HepG2 (cell line): ENCODE results near the gene STRADA. TPM values are rescaled to one million over a fixed set of nuclear protein-coding genes. Genes with fewer than 3 reads are reported as not detected.
A peak's percentile ranks its signal among the peaks of the same experiment; 100 is the strongest.

Experiments
- ATAC-seq: fragments of 200-7000 bp; cut with Tn5 transposase; 3 replicates; pipeline ENCODE4 v1.9.1; 2020; ENCODE audit warnings: mild to moderate bottlenecking, moderate library complexity
- BruUV-seq: library from RNA; stranded (reverse); fragments of 400-500 nt; replicated peaks from 2 replicates; lab custom pipeline; 2021; lab: Mats Ljungman, UMichigan
- CTCF ChIA-PET: fragments of 300-600 bp; formaldehyde crosslinking; extraction: SDS; loops from one replicate; lab custom pipeline; 2021; ENCODE audit warnings: low total read pairs, inconsistent platforms, low intra/inter-chr PET ratio; lab: Yijun Ruan, JAX
- POLR2A ChIA-PET: fragments of 350-600 bp; sonication (Branson Sonifier 250); formaldehyde crosslinking; loops from one replicate; lab custom pipeline; 2020; ENCODE audit warnings: antibody characterized with exemption, inconsistent platforms; lab: Yijun Ruan, JAX
- DNase-seq: peaks from one replicate; pipeline ENCODE4 v3.0.0-alpha.2; 2015; ENCODE audit warnings: low spot score
- FAIRE-seq: peaks from 3 replicates; lab custom pipeline; 2011; peaks lifted over from hg19 to GRCh38; lab: Jason Lieb, UNC
- H2AFZ ChIP-seq: one replicate; pipeline ENCODE4 v1.6.1; 2011; ENCODE audit warnings: low read length, inconsistent platforms
- H3K27ac ChIP-seq: fragments of 300-600 bp; 3 replicates; pipeline ENCODE4 v1.8.0; 2011; ENCODE audit warnings: mixed run types, mild to moderate bottlenecking, mixed read lengths, low read length, inconsistent platforms; ENCODE audit not compliant: insufficient read depth; ENCODE audit errors: extremely low read length
- H3K27me3 ChIP-seq, 2 experiments: fragments of 200-600 bp in 1 of 2; 2 replicates in 1 of 2; 3 replicates in 1 of 2; pipeline versions ENCODE4 v1.6.0 to v1.8.0; 2011; ENCODE audit warnings: low read length in 2 of 2, mild to moderate bottlenecking in 2 of 2, moderate library complexity in 2 of 2, inconsistent platforms in 1 of 2; ENCODE audit not compliant: insufficient read depth in 2 of 2, control insufficient read depth in 1 of 2
- H3K36me3 ChIP-seq, 2 experiments: fragments of 200-600 bp in 1 of 2; replicated peaks in 1 of 2; 2 replicates in 1 of 2; 3 replicates in 1 of 2; pipeline versions ENCODE4 v1.5.1 to v1.8.0; 2011; ENCODE audit warnings: low read length in 2 of 2, inconsistent platforms in 1 of 2; ENCODE audit not compliant: insufficient read depth in 2 of 2, control insufficient read depth in 1 of 2
- H3K4me1 ChIP-seq: 2 replicates; pipeline ENCODE4 v1.5.1; 2012; ENCODE audit warnings: low read length, inconsistent platforms; ENCODE audit not compliant: insufficient read depth
- H3K4me2 ChIP-seq: 2 replicates; pipeline ENCODE4 v1.6.0; 2011; ENCODE audit warnings: low read depth, low read length, inconsistent platforms
- H3K4me3 ChIP-seq, 3 experiments: fragments of 200-600 bp in 1 of 3; sonication (generic), shearing (Covaris generic) in 1 of 3; replicated peaks in 1 of 3; 2 replicates each; pipeline ENCODE4 v1.5.1; 2011 to 2016; ENCODE audit warnings: low read length in 3 of 3, inconsistent platforms in 2 of 3, low read depth in 2 of 3, mild to moderate bottlenecking in 2 of 3, control low read depth in 1 of 3, mixed read lengths in 1 of 3; ENCODE audit not compliant: insufficient read depth in 1 of 3
- H3K79me2 ChIP-seq: one replicate; pipeline ENCODE4 v1.6.1; 2011; ENCODE audit warnings: low read length, inconsistent platforms; ENCODE audit not compliant: insufficient read depth
- H3K9ac ChIP-seq: 2 replicates; pipeline ENCODE4 v1.6.0; 2011; ENCODE audit warnings: mild to moderate bottlenecking, low read depth, low read length, inconsistent platforms; ENCODE audit not compliant: insufficient read depth
- H3K9me3 ChIP-seq: 2 replicates; pipeline ENCODE4 v1.5.1; 2012; ENCODE audit warnings: mild to moderate bottlenecking, low read length
- H4K20me1 ChIP-seq: 2 replicates; pipeline ENCODE4 v1.6.0; 2011; ENCODE audit warnings: inconsistent platforms, mild to moderate bottlenecking, low read length, moderate library complexity; ENCODE audit not compliant: insufficient read depth
- BCL6 ChIP-seq: IDR thresholded peaks from 2 replicates; pipeline ENCODE4 v1.6.1; 2016; ENCODE audit warnings: missing genetic modification reagents, missing compliant biosample characterization
- BORCS8-MEF2B ChIP-seq: sonication (generic); formaldehyde crosslinking; IDR thresholded peaks from 2 replicates; pipeline ENCODE4 v1.8.0; 2022; ENCODE audit warnings: mild to moderate bottlenecking, missing genetic modification reagents
- BRCA1 ChIP-seq: sonication (generic); formaldehyde crosslinking; IDR thresholded peaks from 2 replicates; pipeline ENCODE4 v1.4.0; 2020; ENCODE audit warnings: missing genetic modification reagents
- CENPT ChIP-seq: sonication (generic); formaldehyde crosslinking; IDR thresholded peaks from 2 replicates; pipeline ENCODE4 v1.8.0; 2022; ENCODE audit warnings: low read depth, mild to moderate bottlenecking, moderate library complexity, missing genetic modification reagents
- HIC2 ChIP-seq: sonication (generic); formaldehyde crosslinking; IDR thresholded peaks from 2 replicates; pipeline ENCODE4 v1.9.0; 2022; ENCODE audit warnings: low read depth, missing genetic modification reagents
- HNRNPL ChIP-seq: fragments of 200-400 bp; formaldehyde crosslinking; IDR thresholded peaks from 2 replicates; pipeline ENCODE4 v1.6.1; 2017; ENCODE audit warnings: mild to moderate bottlenecking, low read depth, low read length
- IRF1 ChIP-seq: sonication (generic); formaldehyde crosslinking; IDR thresholded peaks from 2 replicates; pipeline ENCODE4 v1.4.0; 2020; ENCODE audit warnings: low read depth, mild to moderate bottlenecking, missing genetic modification reagents
- KAT2B ChIP-seq: fragments of 150-350 bp; IDR thresholded peaks from 2 replicates; pipeline ENCODE4 v1.6.1; 2014; ENCODE audit warnings: low read depth, low read length, borderline replicate concordance
- KLF13 ChIP-seq: sonication (generic); formaldehyde crosslinking; IDR thresholded peaks from 2 replicates; pipeline ENCODE4 v1.4.0; 2020; ENCODE audit warnings: mild to moderate bottlenecking, missing genetic modification reagents
- MED1 ChIP-seq: sonication (generic); formaldehyde crosslinking; IDR thresholded peaks from 2 replicates; pipeline ENCODE4 v1.4.0; 2020; ENCODE audit warnings: missing genetic modification reagents
- NR3C1 ChIP-seq: sonication (generic); formaldehyde crosslinking; IDR thresholded peaks from 2 replicates; pipeline ENCODE4 v1.4.0; 2020; ENCODE audit warnings: missing genetic modification reagents
- TBL1XR1 ChIP-seq: fragments of 150-350 bp; IDR thresholded peaks from 2 replicates; pipeline ENCODE4 v1.6.1; 2014; ENCODE audit warnings: borderline replicate concordance, low read length; ENCODE audit not compliant: partially characterized antibody
- UBTF ChIP-seq: sonication (generic); formaldehyde crosslinking; IDR thresholded peaks from 2 replicates; pipeline ENCODE4 v1.4.0; 2020; ENCODE audit warnings: mild to moderate bottlenecking, missing genetic modification reagents
- ZNF136 ChIP-seq: sonication (generic); formaldehyde crosslinking; IDR thresholded peaks from 2 replicates; pipeline ENCODE4 v1.8.1; 2022; ENCODE audit warnings: low read depth, mild to moderate bottlenecking, moderate library complexity, missing genetic modification reagents
- ZNF460 ChIP-seq: sonication (generic); formaldehyde crosslinking; IDR thresholded peaks from 2 replicates; pipeline ENCODE4 v1.5.1; 2020; ENCODE audit warnings: missing genetic modification reagents, mild to moderate bottlenecking, borderline replicate concordance
- ZNF570 ChIP-seq: sonication (generic); formaldehyde crosslinking; IDR thresholded peaks from 2 replicates; pipeline ENCODE4 v1.4.0; 2020; ENCODE audit warnings: mild to moderate bottlenecking, missing genetic modification reagents, borderline replicate concordance
- ZNF644 ChIP-seq: IDR thresholded peaks from 2 replicates; pipeline ENCODE4 v1.6.1; 2016; ENCODE audit warnings: low read depth
- ZNF850 ChIP-seq: sonication (generic); formaldehyde crosslinking; conservative IDR thresholded peaks from 2 replicates; pipeline ENCODE4 v1.9.0; 2021; ENCODE audit warnings: mild to moderate bottlenecking, missing genetic modification reagents
- ZSCAN22 ChIP-seq: sonication (generic); formaldehyde crosslinking; IDR thresholded peaks from 2 replicates; pipeline ENCODE4 v1.4.0; 2020; ENCODE audit warnings: mild to moderate bottlenecking, missing genetic modification reagents
- WGBS: methylation state at CpG from one replicate; pipeline ENCODE4 v1.1.6; 2017; ENCODE audit warnings: low lambda C conversion rate; 5-methylcytosine and 5-hydroxymethylcytosine counted together
- in situ Hi-C: cut with HindIII; loops from 2 replicates; pipeline ENCODE4 v1.10.0; 2017; ENCODE audit warnings: low pct_unique_long_range_greater_than_20kb; ENCODE audit not compliant: extremely low pct_ligation_motif_present
- intact Hi-C: fragments of 100-400 bp; cut with micrococcal nuclease; formaldehyde crosslinking; loops from one replicate; pipeline ENCODE4 v1.10.0; 2022; ENCODE audit not compliant: unreplicated experiment
- polyA plus RNA-seq, 8 experiments: library from polyadenylated mRNA; depleted of rRNA in 3 of 8; stranded (reverse) in 7 of 8; unstranded in 1 of 8; fragments of >200 nt; fragmentation: Illumina TruSeq in 4 of 8; extraction: Trizol in 4 of 8; gene quantifications; 2 replicates each; pipeline versions ENCODE4 v1.2.1 to v1.2.3, GENCODE V29; 2011 to 2016; ENCODE audit warnings: low read depth in 4 of 8, missing spikeins in 1 of 8, mixed read lengths in 1 of 8; ENCODE audit not compliant: insufficient read depth in 1 of 8
- total RNA-seq, 5 experiments: library from RNA; depleted of rRNA; stranded (reverse); fragments of >200 nt; fragmentation: Illumina TruSeq; extraction: Trizol; gene quantifications; 2 replicates each; pipeline ENCODE4 v1.2.3, GENCODE V29; 2016; ENCODE audit warnings: low read depth in 1 of 5

STRADA gene
- total and polyA plus RNA-seq, 2 of the 13 experiments (the other 11 are each of a cell fraction or from before 2014, with no cell fraction given): 17.6 to 17.9 TPM

- ChIA-PET CTCF (no interaction called here), POLR2A (no interaction called here)
- Histone ChIP-seq H4K20me1 (no peaks in the 10 kb centered on the region), H3K4me3 (no peak overlapping the region), H3K9ac (no peak overlapping the region), H3K36me3 (peaks cover 1 to 4% of the 10 kb centered on the region in 2 experiments; a peak in 2 of 5 replicates), H3K27me3 (no peaks in the 10 kb centered on the region), H2AFZ (no peak overlapping the region), H3K79me2 (no peaks in the 10 kb centered on the region), H3K9me3 (no peaks in the 10 kb centered on the region), H3K4me2 (no peak overlapping the region), H3K27ac (no peak overlapping the region), H3K4me1 (peaks cover 18% of the 10 kb centered on the region)
- DNase-seq (no peak), ATAC-seq (no peak), FAIRE-seq (no peak)
- WGBS: 84% methylated on average over 10 of the region's 10 CpGs
- intact Hi-C loops: no loop called here
- no TSS peak for BruUV-seq
- in situ Hi-C loops: no loop called here
- TF ChIP-seq UBTF (CRISPR knock-in tag): no peak
- no peak for TF ChIP-seq BCL6
- TF ChIP-seq MED1: no peak
- TF ChIP-seq HNRNPL: 0 out of 2 replicates have a peak, but pooled peaks have one; percentile 8
- no peak for TF ChIP-seq NR3C1 (CRISPR knock-in tag)
- TF ChIP-seq BRCA1: no peak
- no peak for TF ChIP-seq HIC2 (CRISPR knock-in tag)
- TF ChIP-seq BORCS8-MEF2B (CRISPR knock-in tag): no peak
- TF ChIP-seq CENPT: no peak
- TF ChIP-seq TBL1XR1: no peak
- TF ChIP-seq ZSCAN22 (CRISPR knock-in tag): no peak
- no peak for TF ChIP-seq KLF13 (CRISPR knock-in tag)
- TF ChIP-seq IRF1: no peak
- TF ChIP-seq ZNF850: no peak
- TF ChIP-seq KAT2B: no peak
- no peak for TF ChIP-seq ZNF644 (CRISPR knock-in tag)
- no peak for TF ChIP-seq ZNF136 (CRISPR knock-in tag)
- no peak for TF ChIP-seq ZNF570 (CRISPR knock-in tag)
- TF ChIP-seq ZNF460 (CRISPR knock-in tag): peak; percentile 26; the same call in 1 of the 2 replicates
Measured at GRCh38 chr17:63701456-63701820, 40.2 kb downstream of the STRADA start.
